ENCODE results near the gene CD177. TPM values are rescaled to one million over a fixed set of nuclear protein-coding genes. Genes with fewer than 3 reads are reported as not detected.

The CD177 gene
- 0.22 and 0.52 TPM in 2 replicates for total RNA-seq

GRCh38 chr19:43353606-43354304, at the start of gene CD177:
TSS of gene CD177 (plus strand) at chr19:43353686. CDS start at chr19:43353715, 29 bp downstream.
- no peak within 1 kb of the TSS for H3K4me3 ChIP-seq (ENCODE audit: low read depth, low read length)
- no peak for TF ChIP-seq CTCF (conservative IDR thresholded peaks at IDR 0.05; ENCODE audit: low read depth, low read length)
- no peak for DNase-seq (ENCODE audit: low read depth)

- no peak for DNase-seq (ENCODE audit: low read depth)
- TF ChIP-seq CTCF (conservative IDR thresholded peaks at IDR 0.05; ENCODE audit: low read depth, low read length), result peak; percentile 7
Measured at GRCh38 chr19:43305642-43306041, 47.8 kb upstream of the CD177 start.

GRCh38 chr19:43306097-43306496, 47.4 kb upstream of the CD177 start:
- no peak for TF ChIP-seq CTCF (conservative IDR thresholded peaks at IDR 0.05; ENCODE audit: low read depth, low read length)
- DNase-seq (ENCODE audit: low read depth), result no peak
- H3K4me3 ChIP-seq (ENCODE audit: low read depth, low read length), result no peak overlapping the region

More at GRCh38 chr19:43305642-43306041, 47.8 kb upstream of the CD177 start:
- no peak overlapping the region for H3K4me3 ChIP-seq (ENCODE audit: low read depth, low read length)

GRCh38 chr19:43308244-43308815, 45.2 kb upstream of the CD177 start:
- H3K4me3 ChIP-seq (ENCODE audit: low read depth, low read length), result no peak overlapping the region
- no peak for DNase-seq (ENCODE audit: low read depth)
- no peak for TF ChIP-seq CTCF (conservative IDR thresholded peaks at IDR 0.05; ENCODE audit: low read depth, low read length)

- H3K4me3 ChIP-seq (ENCODE audit: low read depth, low read length), result no peak overlapping the region
Measured at GRCh38 chr19:43309466-43309865, 44.0 kb upstream of the CD177 start.

GRCh38 chr19:43310221-43310620, 43.3 kb upstream of the CD177 start:
- no peak for DNase-seq (ENCODE audit: low read depth)
- no peak overlapping the region for H3K4me3 ChIP-seq (ENCODE audit: low read depth, low read length)
- TF ChIP-seq CTCF (conservative IDR thresholded peaks at IDR 0.05; ENCODE audit: low read depth, low read length), result no peak

More at GRCh38 chr19:43309466-43309865, 44.0 kb upstream of the CD177 start:
- DNase-seq (ENCODE audit: low read depth), result no peak
- no peak for TF ChIP-seq CTCF (conservative IDR thresholded peaks at IDR 0.05; ENCODE audit: low read depth, low read length)

- no peak for DNase-seq (ENCODE audit: low read depth)
- no peak overlapping the region for H3K4me3 ChIP-seq (ENCODE audit: low read depth, low read length)
- no peak for TF ChIP-seq CTCF (conservative IDR thresholded peaks at IDR 0.05; ENCODE audit: low read depth, low read length)
Measured at GRCh38 chr19:43311256-43311655, 42.2 kb upstream of the CD177 start.
